HepG2 (cell line): ENCODE results near the gene ZFR2. TPM values are rescaled to one million over a fixed set of nuclear protein-coding genes. Genes with fewer than 3 reads are reported as not detected.

Experiments used
- ADNP ChIP-seq: sonication (generic); formaldehyde crosslinking; IDR thresholded peaks from 2 replicates; pipeline ENCODE4 v1.4.0; 2020; ENCODE audit warnings: missing genetic modification reagents
- ATRX ChIP-seq: sonication (generic); formaldehyde crosslinking; IDR thresholded peaks from 2 replicates; pipeline ENCODE4 v1.4.0; 2020; ENCODE audit warnings: missing genetic modification reagents, borderline replicate concordance
- EED ChIP-seq: sonication (generic); formaldehyde crosslinking; IDR thresholded peaks from 2 replicates; pipeline ENCODE4 v1.5.0; 2020; ENCODE audit warnings: mild to moderate bottlenecking, missing genetic modification reagents
- GABPA ChIP-seq, 2 experiments: IDR thresholded peaks; 2 replicates each; pipeline ENCODE4 v1.6.1; 2011 to 2016; ENCODE audit warnings: low read depth in 2 of 2, low read length in 1 of 2, missing biosample characterization in 1 of 2, missing genetic modification characterization in 1 of 2
- GMEB2 ChIP-seq: IDR thresholded peaks from 2 replicates; pipeline ENCODE4 v1.6.1; 2016; ENCODE audit warnings: missing biosample characterization, missing genetic modification reagents, low read depth
- HNRNPH1 ChIP-seq: fragments of 200-400 bp; formaldehyde crosslinking; optimal IDR thresholded peaks from 2 replicates; pipeline ENCODE3; 2017; ENCODE audit warnings: mild to moderate bottlenecking, low read depth, low read length
- KDM4B ChIP-seq: sonication (generic); formaldehyde crosslinking; IDR thresholded peaks from 2 replicates; pipeline ENCODE4 v1.4.0; 2020; ENCODE audit warnings: missing genetic modification reagents
- MED1 ChIP-seq: sonication (generic); formaldehyde crosslinking; IDR thresholded peaks from 2 replicates; pipeline ENCODE4 v1.4.0; 2020; ENCODE audit warnings: missing genetic modification reagents
- MED13 ChIP-seq: sonication (generic); formaldehyde crosslinking; IDR thresholded peaks from 2 replicates; pipeline ENCODE4 v1.5.0; 2020; ENCODE audit warnings: missing genetic modification reagents
- MEIS2 ChIP-seq: sonication (generic); formaldehyde crosslinking; IDR thresholded peaks from 2 replicates; pipeline ENCODE4 v1.9.0; 2021; ENCODE audit warnings: mild to moderate bottlenecking, missing genetic modification reagents
- MIER3 ChIP-seq: IDR thresholded peaks from 2 replicates; pipeline ENCODE4 v1.6.1; 2016; ENCODE audit warnings: missing compliant biosample characterization, borderline replicate concordance
- MYNN ChIP-seq: sonication (generic); formaldehyde crosslinking; IDR thresholded peaks from 2 replicates; pipeline ENCODE4 v1.4.0; 2020; ENCODE audit warnings: mild to moderate bottlenecking, low read depth, missing genetic modification reagents
- NR2F6 ChIP-seq, 2 experiments: IDR thresholded peaks; 2 replicates each; pipeline ENCODE4 v1.6.1; 2016; ENCODE audit warnings: antibody characterized with exemption in 1 of 2, mild to moderate bottlenecking in 1 of 2
- PTBP1 ChIP-seq: fragments of 200-400 bp; formaldehyde crosslinking; IDR thresholded peaks from 2 replicates; pipeline ENCODE4 v1.6.1; 2018; ENCODE audit warnings: low read length, low read depth; ENCODE audit not compliant: poor library complexity, severe bottlenecking
- RARA ChIP-seq: IDR thresholded peaks from 2 replicates; pipeline ENCODE4 v1.6.1; 2016; ENCODE audit warnings: missing genetic modification reagents, missing compliant biosample characterization
- RXRB ChIP-seq: IDR thresholded peaks from 2 replicates; pipeline ENCODE4 v1.6.1; 2016; ENCODE audit warnings: borderline replicate concordance, missing genetic modification reagents, missing compliant biosample characterization
- SCMH1 ChIP-seq: sonication (generic); formaldehyde crosslinking; IDR thresholded peaks from 2 replicates; pipeline ENCODE4 v1.9.0; 2021; ENCODE audit warnings: missing genetic modification reagents, mild to moderate bottlenecking, borderline replicate concordance
- SMAD9 ChIP-seq: sonication (generic); formaldehyde crosslinking; IDR thresholded peaks from 2 replicates; pipeline ENCODE4 v1.5.1; 2020; ENCODE audit warnings: mild to moderate bottlenecking, missing genetic modification reagents
- SRY ChIP-seq: sonication (generic); formaldehyde crosslinking; IDR thresholded peaks from 2 replicates; pipeline ENCODE4 v1.8.0; 2022; ENCODE audit warnings: mild to moderate bottlenecking, missing genetic modification reagents
- XBP1 ChIP-seq: sonication (generic); formaldehyde crosslinking; IDR thresholded peaks from 2 replicates; pipeline ENCODE4 v1.5.0; 2020; ENCODE audit warnings: missing genetic modification reagents
- ZFP37 ChIP-seq: sonication (generic); formaldehyde crosslinking; IDR thresholded peaks from 2 replicates; pipeline ENCODE4 v1.4.0; 2020; ENCODE audit warnings: missing genetic modification reagents, borderline replicate concordance
- ZMYM3 ChIP-seq: sonication (generic); formaldehyde crosslinking; IDR thresholded peaks from 2 replicates; pipeline ENCODE4 v1.5.1; 2020; ENCODE audit warnings: mild to moderate bottlenecking, missing genetic modification reagents
- ZNF10 ChIP-seq: sonication (generic); formaldehyde crosslinking; IDR thresholded peaks from 2 replicates; pipeline ENCODE4 v1.4.0; 2020; ENCODE audit warnings: mild to moderate bottlenecking, low read depth, missing genetic modification reagents, borderline replicate concordance
- ZNF24 ChIP-seq: fragments of 450-650 bp; IDR thresholded peaks from 2 replicates; pipeline ENCODE4 v1.6.1; 2017; ENCODE audit warnings: antibody characterized with exemption, mild to moderate bottlenecking
- ZNF251 ChIP-seq: sonication (generic); formaldehyde crosslinking; IDR thresholded peaks from 2 replicates; pipeline ENCODE4 v1.9.0; 2021; ENCODE audit warnings: mild to moderate bottlenecking, missing genetic modification reagents
- ZNF563 ChIP-seq: sonication (generic); formaldehyde crosslinking; IDR thresholded peaks from 2 replicates; pipeline ENCODE4 v1.8.0; 2022; ENCODE audit warnings: mild to moderate bottlenecking, moderate library complexity, missing genetic modification reagents
- ZNF850 ChIP-seq: sonication (generic); formaldehyde crosslinking; conservative IDR thresholded peaks from 2 replicates; pipeline ENCODE4 v1.9.0; 2021; ENCODE audit warnings: mild to moderate bottlenecking, missing genetic modification reagents
- polyA plus RNA-seq, 8 experiments: library from polyadenylated mRNA; depleted of rRNA in 3 of 8; stranded (reverse) in 7 of 8; unstranded in 1 of 8; fragments of >200 nt; fragmentation: Illumina TruSeq in 4 of 8; extraction: Trizol in 4 of 8; gene quantifications; 2 replicates each; pipeline versions ENCODE4 v1.2.1 to v1.2.3, GENCODE V29; 2011 to 2016; ENCODE audit warnings: low read depth in 4 of 8, missing spikeins in 1 of 8, mixed read lengths in 1 of 8; ENCODE audit not compliant: insufficient read depth in 1 of 8
- total RNA-seq, 5 experiments: library from RNA; depleted of rRNA; stranded (reverse); fragments of >200 nt; fragmentation: Illumina TruSeq; extraction: Trizol; gene quantifications; 2 replicates each; pipeline ENCODE4 v1.2.3, GENCODE V29; 2016; ENCODE audit warnings: low read depth in 1 of 5

The ZFR2 gene
- total and polyA plus RNA-seq, 2 of the 13 experiments (the other 11 are each of a cell fraction or from before 2014, with no cell fraction given), result 0.37 to 0.69 TPM

- TF ChIP-seq GABPA (IDR thresholded peaks at IDR 0.05; ENCODE audit: low read depth, low read length) (peak; percentile 79), GABPA (CRISPR knock-in tag; IDR thresholded peaks at IDR 0.05; ENCODE audit: low read depth) (peak; percentile 94), MYNN (CRISPR knock-in tag) (no peak), PTBP1 (no peak), RARA (CRISPR knock-in tag) (peak; percentile 39; the same call in 1 of the 2 replicates), ATRX (no peak), MIER3 (peak; percentile 60; the same call in 1 of the 2 replicates), ZNF850 (no peak), NR2F6 (IDR thresholded peaks at IDR 0.05) (no peak), NR2F6 (CRISPR knock-in tag; IDR thresholded peaks at IDR 0.05) (peak; percentile 53; the same call in 1 of the 2 replicates), XBP1 (CRISPR knock-in tag) (no peak), HNRNPH1 (no peak), SRY (peak; percentile 77; the same call in 1 of the 2 replicates), MED13 (CRISPR knock-in tag) (no peak), RXRB (CRISPR knock-in tag) (no peak), KDM4B (CRISPR knock-in tag) (no peak), MED1 (0 out of 2 replicates have a peak, but pooled peaks have one; percentile 6), ZNF24 (0 out of 2 replicates have a peak, but pooled peaks have one; percentile 33), ZNF10 (CRISPR knock-in tag) (no peak), SCMH1 (CRISPR knock-in tag) (no peak), ZNF563 (CRISPR knock-in tag) (no peak; the same call in 1 of the 2 replicates), SMAD9 (CRISPR knock-in tag) (no peak), GMEB2 (CRISPR knock-in tag) (peak; percentile 73), MEIS2 (CRISPR knock-in tag) (no peak), ZNF251 (no peak), ZMYM3 (CRISPR knock-in tag) (peak; percentile 83), ZFP37 (CRISPR knock-in tag) (no peak), EED (CRISPR knock-in tag) (no peak), ADNP (CRISPR knock-in tag) (no peak)
These were observed 106.1 kb downstream of the ZFR2 start, which contains the start of gene MRPL54 (continued) for GRCh38 chr19:3762501-3763459.
